Stimulated activated CD8-positive, alpha-beta memory T cell treated with anti-CD3 and anti-CD28 coated beads, Interleukin-7, amount 100 ng/mL, for 4 hours (primary cell): ENCODE measurements around the gene VPS26B.

Experiments
- DNase-seq, 2 donors: peaks; one replicate each; pipeline ENCODE4 v3.0.0-alpha.2; 2020; ENCODE audit warnings: low read depth in 2 of 2

VPS26B gene

DNA sequence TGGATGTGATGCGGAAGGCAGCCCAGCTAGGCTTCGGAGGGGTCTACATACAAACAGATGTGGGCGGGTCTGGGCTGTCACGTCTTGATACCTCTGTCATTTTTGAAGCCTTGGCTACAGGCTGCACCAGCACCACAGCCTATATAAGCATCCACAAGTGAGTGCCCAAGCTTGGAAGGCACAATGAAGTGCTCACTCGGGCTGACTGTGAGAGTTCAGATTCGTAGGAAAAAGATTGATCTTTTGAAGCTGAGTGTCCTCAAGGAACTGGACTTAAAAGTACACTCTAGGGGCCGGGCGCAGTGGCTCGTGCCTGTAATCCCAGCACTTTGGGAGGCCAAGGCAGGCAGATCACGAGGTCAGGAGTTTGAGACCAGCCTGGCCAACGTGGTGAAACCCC, 32.6 kb downstream of the VPS26B start:
- no peak for DNase-seq

DNA sequence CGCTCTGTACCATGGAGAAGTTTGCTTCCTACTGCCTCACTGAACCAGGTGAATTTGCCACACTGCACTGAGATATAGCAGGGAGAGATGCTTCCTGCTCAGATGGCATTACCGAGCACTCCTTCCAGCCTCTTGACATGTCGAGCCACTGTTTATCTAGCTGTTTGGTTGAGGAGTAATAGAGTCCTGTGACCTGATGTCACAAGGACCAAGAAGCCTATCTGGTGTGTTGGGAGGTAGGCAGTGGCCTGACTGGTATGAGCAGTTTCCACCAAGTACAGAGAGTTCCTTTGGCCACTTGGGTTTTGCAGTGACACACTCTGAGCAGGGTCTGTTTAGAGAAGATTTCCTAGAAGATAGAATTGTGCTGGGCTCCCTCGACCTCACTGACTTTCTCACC, 34.1 kb downstream of the VPS26B start:
- DNase-seq, result no peak

DNA sequence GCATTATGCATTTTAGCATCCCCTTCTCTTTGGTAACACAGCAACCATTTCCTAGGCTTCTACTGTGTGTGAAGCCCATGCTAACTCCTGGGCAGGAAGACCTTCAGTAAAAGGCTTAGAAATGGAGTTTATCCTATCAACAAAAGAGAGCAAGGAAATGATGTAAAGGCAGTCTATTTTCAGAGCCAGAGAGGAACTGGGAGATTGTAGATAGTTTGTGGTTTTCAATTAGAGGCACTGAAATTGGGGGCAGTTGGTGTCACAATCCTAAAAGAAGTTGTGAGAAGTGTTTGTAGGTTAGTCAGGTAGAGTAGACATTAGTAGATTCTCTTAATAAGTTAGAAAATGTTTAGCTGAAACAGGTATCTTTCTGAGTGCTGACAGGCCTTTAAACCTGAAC, 36.0 kb downstream of the VPS26B start:
- DNase-seq, result no peak

DNA sequence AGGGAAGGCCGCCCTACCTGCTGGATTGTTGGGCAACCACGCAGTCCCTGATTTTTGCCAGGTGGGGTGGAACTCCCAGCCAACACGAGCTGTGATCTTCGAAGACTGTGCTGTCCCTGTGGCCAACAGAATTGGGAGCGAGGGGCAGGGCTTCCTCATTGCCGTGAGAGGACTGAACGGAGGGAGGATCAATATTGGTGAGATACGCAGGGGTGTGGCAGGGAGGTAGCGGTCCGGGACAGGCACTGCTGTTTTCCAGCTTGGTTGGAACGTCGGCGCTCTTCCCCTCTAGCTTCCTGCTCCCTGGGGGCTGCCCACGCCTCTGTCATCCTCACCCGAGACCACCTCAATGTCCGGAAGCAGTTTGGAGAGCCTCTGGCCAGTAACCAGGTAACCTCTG, 36.5 kb downstream of the VPS26B start:
- DNase-seq, result no peak

DNA sequence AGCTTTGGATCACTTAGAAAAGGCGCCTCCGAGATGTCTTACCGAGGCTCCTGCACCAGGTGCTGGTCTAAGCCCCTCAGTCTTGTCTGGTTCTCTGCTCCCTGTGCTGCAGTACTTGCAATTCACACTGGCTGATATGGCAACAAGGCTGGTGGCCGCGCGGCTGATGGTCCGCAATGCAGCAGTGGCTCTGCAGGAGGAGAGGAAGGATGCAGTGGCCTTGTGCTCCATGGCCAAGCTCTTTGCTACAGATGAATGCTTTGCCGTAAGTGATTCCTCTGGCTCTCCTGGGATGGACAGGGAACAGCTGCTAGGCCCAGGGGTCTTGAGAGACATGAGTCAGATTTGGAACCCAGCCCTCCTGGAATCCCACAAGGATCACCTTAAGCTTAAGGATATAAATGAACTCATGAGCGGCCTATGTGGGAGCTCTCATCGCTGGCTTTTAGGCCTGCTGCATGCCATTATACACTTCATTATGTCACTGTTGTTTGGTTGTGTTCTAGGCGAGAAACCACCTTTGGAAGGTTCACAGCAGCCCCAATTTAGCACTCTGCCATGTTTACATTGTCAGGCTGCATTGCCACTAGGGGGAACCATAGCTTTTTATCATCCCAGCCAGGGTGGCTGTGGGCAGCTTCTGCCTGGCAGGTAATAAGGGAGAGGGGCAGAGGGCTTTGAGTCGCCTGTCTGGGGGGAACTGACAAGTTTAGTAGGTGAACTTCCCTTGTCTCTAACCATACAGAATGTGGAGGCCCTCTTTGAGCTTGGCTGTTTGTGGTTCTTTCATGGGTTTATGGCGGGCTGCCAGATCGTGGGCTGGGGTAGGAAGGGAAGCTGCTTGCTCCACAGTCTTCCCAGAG, 37.4 kb downstream of the VPS26B start:
- no peak for DNase-seq

DNA sequence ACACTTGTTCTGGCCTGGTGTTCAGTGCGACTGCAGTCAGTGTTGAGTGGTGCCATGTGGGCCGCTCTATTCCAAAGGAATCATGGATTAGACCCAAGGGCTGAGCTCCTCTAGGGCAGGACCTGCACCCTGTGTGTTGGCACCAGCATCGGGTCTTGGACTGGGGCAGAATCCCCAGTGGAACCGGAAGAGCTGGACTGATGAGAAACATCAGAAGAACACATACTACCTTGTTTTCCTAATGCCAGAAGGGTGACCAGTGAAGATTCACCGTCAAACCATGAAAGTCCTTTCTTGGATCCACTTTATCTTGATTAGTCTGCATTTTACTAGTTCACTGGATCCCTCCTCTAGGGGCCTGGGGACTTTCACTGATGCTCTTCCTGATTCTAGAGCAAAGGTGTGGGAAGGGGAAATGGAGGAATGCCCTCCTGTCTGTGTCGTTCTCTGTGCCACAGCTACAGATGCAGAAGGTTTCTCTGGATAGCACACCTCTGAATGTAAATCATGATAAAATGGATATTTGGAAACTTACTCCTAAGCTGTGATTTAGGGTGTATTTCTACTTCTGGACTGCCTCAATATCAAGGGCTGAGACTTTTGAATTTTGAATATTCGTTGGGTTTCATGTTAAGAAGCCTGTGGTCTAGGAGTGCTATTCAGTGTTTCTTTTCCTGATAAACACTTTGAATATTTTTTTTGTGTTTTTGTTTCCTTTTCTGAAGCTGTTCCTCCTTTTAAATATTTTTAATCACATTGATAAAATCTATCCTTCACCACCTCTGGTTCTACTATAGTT, 40.7 kb downstream of the VPS26B start:
- no peak for DNase-seq

DNA sequence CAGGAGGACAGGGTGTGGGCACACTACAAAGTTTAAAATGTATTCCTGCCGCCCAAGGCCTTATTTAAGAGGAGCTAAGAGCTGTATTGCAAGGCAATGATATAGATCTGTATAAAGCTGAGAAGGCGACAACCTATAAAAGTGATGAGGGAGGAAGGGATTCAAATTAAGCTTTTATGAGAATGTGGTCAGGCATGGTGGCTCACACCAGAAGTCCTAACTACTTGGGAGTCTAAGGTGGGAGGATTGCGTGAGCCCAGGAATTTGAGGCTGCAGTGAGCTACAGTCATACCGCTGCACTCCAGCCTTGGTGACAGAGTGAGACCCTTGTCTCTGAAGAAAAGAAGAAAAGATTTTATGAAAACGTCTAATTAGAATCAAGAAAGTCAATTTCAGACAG, 42.0 kb downstream of the VPS26B start:
- no peak for DNase-seq

DNA sequence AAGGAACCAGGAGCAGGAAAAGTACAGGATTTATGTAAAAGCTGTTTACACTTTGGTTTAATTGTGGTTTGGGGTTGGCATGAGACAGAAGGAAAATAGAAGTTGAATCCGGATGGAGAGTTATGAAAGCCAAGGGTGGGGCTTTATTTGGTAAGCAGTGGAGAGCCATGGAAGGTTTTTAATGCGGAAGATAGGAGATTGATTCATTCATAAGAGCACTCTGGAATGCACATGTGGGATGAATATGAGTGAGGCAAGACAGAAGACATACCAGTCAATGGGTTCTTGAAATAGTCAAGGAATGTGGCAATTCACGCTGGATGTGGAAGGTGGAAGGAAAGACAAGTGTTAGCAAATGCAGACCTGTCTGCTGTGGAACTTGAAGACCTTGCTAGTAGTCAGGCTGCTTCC, 42.4 kb downstream of the VPS26B start:
- DNase-seq, result no peak

DNA sequence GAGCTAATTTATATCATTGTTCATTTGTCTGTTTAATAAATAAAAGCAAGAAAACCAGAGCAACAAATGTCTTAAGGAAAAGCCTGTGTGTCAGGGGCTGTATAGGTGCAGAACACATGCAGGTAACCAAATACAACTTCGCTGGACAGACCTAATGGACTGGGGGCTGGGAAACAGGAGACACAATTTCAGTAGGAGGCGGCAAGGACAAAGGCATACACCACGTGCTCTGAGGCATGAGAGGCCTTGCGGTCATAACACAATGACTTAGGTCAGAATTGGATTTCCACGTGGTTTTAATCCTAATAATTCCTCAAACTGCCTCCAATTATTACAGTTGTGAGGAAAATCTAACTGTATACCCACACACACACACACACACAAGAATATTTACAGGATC, 43.0 kb downstream of the VPS26B start:
- no peak for DNase-seq

DNA sequence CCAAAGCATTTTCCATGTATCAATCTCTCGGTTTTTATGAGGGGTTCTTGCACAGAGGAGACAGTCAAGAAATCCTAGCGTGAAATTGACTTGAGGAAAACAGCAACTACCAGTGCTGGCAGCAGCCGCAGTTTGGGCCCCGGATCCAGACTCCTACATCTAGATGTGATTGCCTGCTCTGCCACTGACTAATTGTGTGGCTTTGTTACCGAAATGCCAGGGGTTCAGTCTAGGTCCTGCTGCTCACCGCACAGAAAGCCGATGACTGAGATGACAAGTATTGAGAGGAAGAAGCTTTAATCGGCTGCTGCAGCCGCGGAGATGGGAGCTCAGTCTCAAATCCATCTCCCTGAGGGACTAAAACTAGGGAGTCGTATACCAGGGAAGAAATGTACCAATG, 43.5 kb downstream of the VPS26B start:
- no peak for DNase-seq

DNA sequence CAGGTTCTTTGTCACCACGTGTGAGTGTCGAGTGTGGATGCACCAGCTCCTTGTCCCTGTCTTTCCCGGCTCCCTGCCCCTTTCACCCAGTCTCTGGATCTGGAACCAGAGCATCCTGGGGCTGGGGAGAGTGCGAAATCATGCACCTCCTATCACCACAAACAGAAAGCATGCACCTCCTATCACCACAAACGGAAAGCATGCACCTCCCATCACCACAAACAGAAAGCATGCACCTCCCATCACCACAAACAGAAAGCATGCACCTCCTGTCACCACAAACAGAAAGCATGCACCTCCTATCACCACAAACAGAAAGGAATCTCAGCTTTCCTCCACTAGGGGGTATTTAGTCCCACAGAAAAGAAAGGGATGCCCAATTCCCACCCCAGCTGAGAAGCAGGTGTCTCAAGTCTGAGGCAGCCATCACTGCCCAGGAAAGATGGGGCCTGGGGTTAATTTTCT, 45.8 kb downstream of the VPS26B start:
- DNase-seq, result no peak

DNA sequence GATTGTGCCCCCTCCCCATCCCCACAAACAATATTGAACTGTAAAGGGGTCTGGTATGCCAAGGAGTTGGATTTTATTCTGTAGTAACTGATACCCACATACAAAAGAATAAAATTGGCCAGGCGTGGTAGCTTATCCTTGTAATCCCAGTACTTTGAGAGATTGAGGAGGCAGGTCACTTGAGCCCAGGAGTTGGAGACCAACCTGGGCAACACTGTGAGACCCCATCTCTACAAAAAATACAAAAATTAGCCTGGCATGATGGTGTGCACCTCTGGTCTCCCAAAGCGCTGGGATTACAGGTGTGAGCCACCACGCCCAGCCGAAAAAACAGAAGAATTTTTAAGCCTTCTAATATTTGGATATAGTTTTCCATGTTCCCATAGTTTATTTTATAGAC, 47.5 kb downstream of the VPS26B start:
- DNase-seq, result no peak

DNA sequence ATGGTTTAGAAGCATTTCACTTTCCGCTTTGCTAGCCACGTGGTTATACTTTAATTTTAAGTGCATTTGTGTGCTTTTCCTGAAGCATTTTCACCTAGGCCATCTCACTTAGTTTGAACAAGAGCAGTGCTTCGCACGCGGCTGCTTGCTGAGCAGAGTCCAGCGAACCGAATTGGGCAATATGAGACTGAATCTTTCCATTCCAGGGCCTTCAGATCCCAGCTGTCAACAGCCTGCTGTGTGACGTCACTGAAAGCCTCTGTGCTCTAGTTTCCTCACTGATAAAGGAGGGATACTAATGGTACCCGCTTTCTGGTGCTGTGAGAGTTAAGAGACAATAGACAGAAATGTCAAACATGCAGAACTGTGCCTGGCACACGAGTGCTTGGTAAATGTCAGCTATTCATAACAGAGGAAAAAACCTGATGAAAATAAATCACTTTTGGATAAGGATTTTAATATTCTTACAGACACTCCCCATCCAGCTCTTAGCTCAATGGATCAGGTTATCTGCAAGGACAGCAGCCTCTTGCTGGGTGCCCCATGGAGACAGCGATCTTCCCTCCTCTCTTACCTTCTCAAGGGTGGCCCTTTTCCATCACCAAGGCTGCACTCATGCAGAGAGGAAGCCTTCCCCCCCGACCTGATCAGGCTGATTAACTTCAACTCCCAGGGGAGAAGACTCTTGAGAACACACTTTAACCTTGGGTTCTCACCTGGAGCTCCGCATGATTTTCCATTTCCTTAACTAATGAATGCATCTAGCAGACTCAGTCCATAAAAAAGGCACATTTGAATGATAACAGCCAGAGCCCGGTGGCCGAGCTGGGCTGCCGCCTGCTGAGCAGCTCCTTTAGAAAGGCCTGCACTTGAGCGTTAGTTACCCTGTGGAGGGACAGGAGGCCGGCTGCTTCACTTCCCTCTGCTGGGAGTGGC, 48.2 kb downstream of the VPS26B start:
- DNase-seq, result no peak

DNA sequence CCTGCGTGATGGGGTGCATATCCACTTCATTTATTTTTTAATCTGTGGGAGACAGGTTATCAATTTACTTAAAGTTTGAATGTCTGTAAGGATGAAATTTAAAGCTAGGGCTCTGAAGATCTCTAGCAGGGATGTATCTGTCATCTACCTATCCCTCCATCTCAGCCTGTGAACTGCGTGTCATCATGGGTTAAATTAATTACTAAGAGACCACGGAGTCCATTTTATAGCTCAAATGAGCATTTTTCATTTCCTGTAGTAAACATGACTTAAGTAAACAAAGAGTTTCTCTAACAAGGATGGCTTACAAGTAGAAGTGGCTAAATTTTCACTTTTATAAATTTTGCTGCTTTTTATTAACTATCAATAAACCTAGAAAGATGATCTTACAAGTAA, 48.8 kb downstream of the VPS26B start:
- DNase-seq, result no peak

DNA sequence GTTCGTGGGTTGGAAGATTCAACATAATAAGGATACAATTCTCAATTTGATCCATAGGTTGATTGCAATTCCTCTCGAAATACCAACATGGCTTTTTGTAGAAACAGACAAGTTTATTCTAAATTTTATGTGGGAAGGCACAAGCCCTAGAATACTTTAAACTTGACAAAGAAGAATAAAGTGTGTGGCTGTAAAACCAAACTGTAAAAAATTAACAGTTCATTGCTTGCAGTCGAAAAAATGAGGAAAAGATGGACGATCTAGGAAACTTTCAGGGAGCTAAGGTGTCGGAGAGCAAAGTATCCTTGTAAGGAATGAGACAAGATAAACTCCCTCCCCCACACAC, 50.7 kb downstream of the VPS26B start:
- no peak for DNase-seq

DNA sequence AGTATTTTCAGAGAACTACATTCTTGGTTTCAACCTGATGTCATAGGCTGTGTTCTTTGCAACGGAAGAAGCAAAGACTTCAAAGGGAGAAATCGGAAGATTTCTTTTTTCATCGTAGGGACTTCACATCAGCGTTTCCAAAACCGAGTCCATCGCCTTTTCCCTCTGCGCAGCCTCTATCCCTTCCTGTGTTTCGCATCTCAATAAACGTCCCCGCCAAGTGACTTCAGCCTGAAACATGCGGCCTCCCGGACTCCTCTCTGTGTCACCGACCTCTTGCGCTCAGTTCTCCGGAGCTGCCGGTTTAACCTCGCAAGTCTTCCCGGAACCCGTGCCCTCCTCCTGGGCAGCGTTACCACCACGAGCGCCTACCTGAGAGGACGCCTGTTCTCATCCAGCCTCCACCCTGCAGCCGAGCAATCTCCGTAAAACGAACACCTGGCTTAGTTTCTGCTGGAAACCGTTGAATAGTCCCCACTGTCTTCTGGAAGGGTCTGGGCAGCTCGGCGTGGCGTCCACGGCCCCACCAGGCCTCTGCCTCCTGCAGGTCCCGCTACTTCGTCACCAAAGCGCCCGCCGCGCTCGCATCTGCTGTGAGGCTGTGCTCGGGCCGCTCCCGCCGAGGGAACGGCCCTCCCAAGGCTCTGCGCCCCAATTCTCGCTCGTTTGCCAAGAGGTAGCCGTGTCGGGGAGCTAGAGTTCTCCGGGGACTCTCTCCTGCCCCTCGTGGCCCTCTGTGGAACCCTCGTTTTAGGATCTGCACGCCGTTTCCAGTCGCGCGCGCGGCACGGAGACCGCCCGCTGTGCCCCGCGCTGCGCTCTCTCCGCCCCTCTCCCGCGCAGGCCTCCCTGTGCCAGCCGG, 51.3 kb downstream of the VPS26B start, which contains the start of gene GLB1L3:
GLB1L3 (plus strand) TSS at position 846 of the 862 bp plus-strand sequence. CDS start 362 bp downstream, outside the sequence.
- peak; percentile 68 for DNase-seq

DNA sequence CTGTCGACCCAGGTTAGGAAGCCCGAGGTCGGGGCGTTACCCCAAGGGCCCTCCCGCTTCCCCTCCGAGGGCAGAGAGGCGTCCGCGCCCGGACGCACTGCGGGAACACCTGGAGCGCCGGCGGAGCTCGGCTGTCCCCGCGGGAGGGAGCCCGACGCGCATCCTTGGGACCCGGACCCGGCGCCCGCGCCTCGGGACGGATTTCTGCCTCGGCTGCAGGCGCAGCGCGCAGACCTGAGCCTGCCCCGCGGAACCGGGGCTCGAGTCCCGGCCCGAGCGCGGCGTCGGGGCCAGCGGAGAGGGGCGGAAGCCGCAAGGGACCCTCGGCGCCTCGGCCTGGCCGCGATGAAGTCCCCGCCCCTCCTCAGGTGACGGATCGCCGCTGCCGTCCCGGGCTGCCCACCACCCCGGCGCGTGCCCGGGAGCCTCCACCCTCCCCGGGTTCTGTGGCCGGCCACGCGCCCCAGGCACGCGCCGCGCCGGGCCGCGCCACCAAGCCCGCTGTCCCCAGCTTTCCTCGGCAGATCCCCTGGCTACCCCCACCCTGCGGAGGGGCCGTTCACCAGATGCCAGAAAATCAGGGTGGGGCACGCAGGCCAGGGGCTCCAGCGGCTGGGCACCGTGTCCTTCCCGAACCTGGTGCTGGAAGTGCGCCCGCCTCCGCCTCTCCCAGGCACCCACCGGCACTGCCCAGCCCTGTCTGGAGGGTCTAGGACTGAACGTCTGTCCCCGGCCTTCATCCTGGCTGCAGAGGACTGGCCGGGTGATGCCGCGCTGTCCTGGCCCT, 52.1 kb downstream of the VPS26B start:
- no peak for DNase-seq

DNA sequence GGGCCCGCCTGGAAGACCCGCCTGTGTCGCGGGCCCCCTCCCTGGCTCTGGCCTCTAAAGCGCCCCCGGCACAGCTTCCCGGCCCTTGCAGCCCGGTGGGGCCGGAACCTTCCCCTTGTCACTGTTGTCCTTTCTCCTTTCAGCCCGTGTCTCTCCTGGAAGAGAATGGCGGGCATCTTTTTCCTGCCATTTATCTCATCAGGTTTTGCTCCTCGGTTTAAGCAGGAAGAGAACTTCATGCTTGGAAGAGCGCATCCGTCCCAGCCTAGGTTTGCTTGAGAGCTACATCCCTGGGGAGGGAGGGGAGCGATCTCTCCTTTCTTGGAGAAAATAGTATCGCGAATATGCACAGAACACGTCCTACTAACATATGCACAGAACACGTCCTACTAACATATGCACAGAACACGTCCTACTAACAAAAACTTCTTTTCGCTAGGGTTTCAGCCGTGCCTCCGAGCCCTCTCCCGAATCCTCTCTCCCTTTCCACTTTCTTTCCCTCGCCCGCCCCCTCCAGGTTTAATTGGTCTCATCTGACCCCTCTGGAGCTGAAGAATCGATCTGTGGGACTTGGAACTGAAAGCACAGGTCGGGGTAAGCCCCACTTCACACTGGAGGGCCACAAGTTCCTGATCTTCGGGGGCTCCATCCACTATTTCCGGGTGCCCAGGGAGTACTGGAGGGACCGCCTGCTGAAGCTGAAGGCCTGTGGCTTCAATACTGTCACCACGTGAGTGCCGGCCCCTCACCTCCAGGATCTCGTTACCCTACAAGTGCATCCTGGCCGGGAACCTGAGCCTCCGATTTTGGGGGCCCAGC, 52.9 kb downstream of the VPS26B start:
- DNase-seq, result no peak

DNA sequence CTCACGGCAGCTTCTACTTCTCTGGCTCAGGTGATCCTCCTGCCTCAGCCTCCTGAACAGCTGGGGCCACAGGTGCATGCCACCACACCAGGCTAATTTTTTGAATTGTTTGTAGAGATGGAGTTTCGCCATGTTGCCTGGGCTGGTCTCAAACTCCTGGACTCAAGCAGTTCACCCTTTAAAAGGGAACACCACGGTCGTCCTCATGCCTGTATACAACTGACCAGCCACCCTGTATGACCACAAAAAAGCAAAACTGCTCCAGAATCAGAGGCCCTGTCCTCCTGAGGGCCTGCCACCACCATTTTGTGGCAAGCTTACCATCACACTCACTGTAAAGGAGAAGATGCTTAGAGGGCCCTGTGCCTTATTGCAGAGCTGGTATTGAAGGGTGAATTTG, 53.9 kb downstream of the VPS26B start:
- no peak for DNase-seq
